ENCODE data around the gene ITPR1. TPM values are rescaled to one million over a fixed set of nuclear protein-coding genes. Genes with fewer than 3 reads are reported as not detected.

ITPR1 gene
- total RNA-seq, 2 experiments from 2014 or later = 74.3 to 76.2 TPM

DNA sequence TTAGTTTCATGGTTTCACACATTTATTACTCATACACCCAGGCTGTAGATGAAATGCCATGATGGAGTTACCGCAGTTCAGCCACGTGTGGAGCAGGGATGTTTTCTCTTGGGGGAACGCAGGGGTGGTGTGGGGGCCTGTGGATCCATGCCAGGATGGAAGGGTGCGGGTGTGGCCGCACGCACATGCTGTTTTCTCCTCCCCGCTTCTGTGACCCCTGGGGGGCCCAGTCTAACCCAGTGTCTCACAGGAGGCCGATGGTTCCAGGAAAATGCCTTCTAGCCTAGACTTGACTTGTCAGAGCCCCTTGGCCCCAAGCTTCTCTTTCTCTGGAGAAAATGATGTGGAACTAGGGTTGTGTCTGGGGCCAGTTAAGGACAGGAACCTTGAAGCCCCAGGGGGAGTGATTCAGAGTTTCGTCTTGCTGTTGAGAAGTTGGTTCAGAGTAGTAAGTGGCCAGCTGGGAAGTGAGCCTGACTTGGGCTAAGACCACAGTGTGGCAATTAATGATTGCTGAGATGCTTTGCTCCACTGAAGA, 245.7 kb downstream of the ITPR1 start:
- peak overlapping the region; percentile 28 for H3K4me3 Mint-ChIP-seq
- no peak for ATAC-seq (ENCODE audit: low read depth)

DNA sequence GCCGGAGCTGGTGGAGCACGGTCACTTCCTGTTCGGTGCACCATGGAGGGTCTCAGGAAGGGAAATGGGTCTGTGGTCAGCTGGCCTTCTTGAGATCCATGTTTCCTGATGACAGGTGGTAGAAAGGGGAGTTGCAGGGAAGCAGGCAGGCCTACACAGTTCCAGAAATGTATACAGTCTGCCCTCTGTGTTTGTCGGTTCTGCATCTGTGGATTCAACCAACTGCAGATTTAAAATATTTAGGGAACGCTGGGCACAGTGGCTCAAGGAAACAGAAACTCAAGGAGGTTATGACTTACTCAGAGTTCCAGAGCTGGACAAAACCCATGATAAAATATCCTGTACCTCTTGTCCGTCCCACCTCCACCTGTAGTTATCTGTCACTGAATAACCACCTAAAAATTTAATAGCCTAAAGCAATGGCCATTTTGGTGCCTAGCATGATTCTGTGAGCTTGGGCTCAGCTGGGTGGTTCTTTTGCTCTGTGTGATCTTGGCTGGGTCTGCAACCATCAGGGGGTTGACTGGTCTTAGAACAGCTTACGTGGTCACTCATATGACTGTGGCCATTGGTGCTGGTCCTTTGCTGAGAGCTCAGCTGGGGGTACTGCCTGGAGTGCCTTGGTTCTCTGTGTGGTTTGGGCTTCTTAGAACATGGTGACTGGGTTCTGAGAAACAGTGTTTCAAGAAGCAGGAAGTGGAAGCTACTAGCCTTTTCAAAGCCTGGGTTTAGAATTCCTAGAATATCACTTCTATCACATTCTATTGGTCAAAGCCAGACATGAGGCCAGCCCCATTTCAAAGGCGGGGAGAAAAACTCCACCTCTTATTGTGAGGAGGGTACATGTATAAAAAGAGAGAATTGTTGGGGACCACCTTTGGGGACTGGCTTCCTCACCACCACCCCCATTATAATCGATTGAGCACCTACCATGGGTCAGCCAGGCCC, 246.4 kb downstream of the ITPR1 start:
- Mint-ChIP-seq H3K9me3 (peaks cover 12% of the 10 kb centered on the region), H3K4me1 (peaks cover 74% of the 10 kb centered on the region), H3K4me3 (peak overlapping the region; percentile 74), H3K27me3 (no peaks in the 10 kb centered on the region), H3K36me3 (peaks cover 78% of the 10 kb centered on the region), H3K27ac (peak overlapping the region; percentile 97)
- peak; percentile 66 for DNase-seq
- POLR2A ChIA-PET = interaction anchor here (0.6 to 5.1 kb wide), 21 partner anchors 9 to 343 kb away, joined by 3 to 52 read pairs (median 5); partner anchors contain the start of gene BHLHE40
- ATAC-seq (ENCODE audit: low read depth) = peak; percentile 81

More for the DNA sequence above, 245.7 kb downstream of the ITPR1 start:
- DNase-seq = no peak
- Mint-ChIP-seq H3K4me1 (peaks cover 80% of the 10 kb centered on the region), H3K27ac (peak overlapping the region; percentile 97), H3K9me3 (peaks cover 12% of the 10 kb centered on the region), H3K36me3 (peaks cover 78% of the 10 kb centered on the region), H3K27me3 (no peaks in the 10 kb centered on the region)
- POLR2A ChIA-PET = interaction anchor here (0.6 to 5.1 kb wide), 14 partner anchors 10 to 288 kb away, joined by 3 to 52 read pairs (median 6); partner anchors contain the start of gene BHLHE40

DNA sequence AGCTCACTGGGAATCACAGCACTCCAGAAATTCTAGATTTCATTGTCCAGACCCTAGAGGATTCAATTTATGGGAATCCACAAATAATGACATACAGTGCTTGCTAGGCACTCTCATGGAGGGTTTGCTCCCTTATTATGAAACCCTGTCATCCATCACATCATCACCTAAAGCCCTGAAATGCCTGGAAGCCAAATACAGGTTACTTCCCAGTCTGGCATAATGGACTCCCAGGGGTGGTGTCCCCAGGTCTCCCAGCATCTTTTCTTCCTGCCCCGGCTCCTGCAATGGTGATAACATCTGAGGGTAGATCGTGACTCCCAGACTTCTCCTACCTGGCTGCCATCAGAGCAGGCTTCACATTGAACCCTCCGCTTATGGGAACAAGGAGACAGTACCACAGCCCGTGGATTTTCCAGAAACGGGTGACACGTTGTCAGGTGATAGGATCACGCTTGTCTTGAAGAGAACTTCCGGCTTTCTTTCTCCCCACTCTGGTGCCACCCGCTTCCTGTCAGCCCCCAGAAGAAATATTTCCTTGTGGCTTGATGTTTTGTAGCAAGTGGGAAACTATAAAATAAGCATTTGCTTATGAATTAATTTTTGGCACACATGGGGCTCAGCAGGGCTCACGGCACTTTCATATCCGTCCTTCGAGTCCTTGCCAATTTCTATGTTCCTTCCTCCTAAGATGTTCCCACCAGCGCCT, 247.4 kb downstream of the ITPR1 start:
- DNase-seq = no peak
- peaks cover 12% of the 10 kb centered on the region for H3K9me3 Mint-ChIP-seq
- peaks cover 76% of the 10 kb centered on the region for H3K36me3 Mint-ChIP-seq
- H3K27ac Mint-ChIP-seq = peak overlapping the region; percentile 97
- H3K27me3 Mint-ChIP-seq = no peaks in the 10 kb centered on the region
- ATAC-seq (ENCODE audit: low read depth) = peak; percentile 10
- H3K4me3 Mint-ChIP-seq = peak overlapping the region; percentile 74
- POLR2A ChIA-PET = interaction anchor here (0.8 to 5.1 kb wide), 14 partner anchors 8 to 342 kb away, joined by 3 to 52 read pairs (median 7); partner anchors contain the start of gene BHLHE40
- peaks cover 69% of the 10 kb centered on the region for H3K4me1 Mint-ChIP-seq

DNA sequence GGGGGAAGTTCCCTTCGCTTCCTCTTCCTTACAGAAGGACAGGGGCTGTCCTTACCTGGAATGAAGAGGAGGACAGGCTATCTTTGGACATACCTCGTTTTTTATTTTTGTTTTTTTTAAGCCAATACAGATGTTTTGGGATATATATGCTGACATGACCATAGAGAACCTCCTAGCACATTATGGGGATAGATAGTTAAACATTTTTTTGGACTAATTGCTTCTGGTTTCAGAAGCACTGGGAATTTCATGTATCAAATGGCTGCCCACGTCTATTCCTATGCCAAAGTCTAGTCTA, 247.9 kb downstream of the ITPR1 start:
- POLR2A ChIA-PET = interaction anchor here (0.9 kb wide), 1 partner anchor 85 kb away, joined by 4 read pairs; no protein-coding TSS in a partner anchor
- H3K27ac Mint-ChIP-seq = peak overlapping the region; percentile 97
- no peaks in the 10 kb centered on the region for H3K27me3 Mint-ChIP-seq
- H3K9me3 Mint-ChIP-seq = peaks cover 12% of the 10 kb centered on the region
- H3K36me3 Mint-ChIP-seq = peaks cover 78% of the 10 kb centered on the region
- H3K4me1 Mint-ChIP-seq = peaks cover 69% of the 10 kb centered on the region
- no peak for ATAC-seq (ENCODE audit: low read depth)
- peak overlapping the region; percentile 74 for H3K4me3 Mint-ChIP-seq
- DNase-seq = no peak

DNA sequence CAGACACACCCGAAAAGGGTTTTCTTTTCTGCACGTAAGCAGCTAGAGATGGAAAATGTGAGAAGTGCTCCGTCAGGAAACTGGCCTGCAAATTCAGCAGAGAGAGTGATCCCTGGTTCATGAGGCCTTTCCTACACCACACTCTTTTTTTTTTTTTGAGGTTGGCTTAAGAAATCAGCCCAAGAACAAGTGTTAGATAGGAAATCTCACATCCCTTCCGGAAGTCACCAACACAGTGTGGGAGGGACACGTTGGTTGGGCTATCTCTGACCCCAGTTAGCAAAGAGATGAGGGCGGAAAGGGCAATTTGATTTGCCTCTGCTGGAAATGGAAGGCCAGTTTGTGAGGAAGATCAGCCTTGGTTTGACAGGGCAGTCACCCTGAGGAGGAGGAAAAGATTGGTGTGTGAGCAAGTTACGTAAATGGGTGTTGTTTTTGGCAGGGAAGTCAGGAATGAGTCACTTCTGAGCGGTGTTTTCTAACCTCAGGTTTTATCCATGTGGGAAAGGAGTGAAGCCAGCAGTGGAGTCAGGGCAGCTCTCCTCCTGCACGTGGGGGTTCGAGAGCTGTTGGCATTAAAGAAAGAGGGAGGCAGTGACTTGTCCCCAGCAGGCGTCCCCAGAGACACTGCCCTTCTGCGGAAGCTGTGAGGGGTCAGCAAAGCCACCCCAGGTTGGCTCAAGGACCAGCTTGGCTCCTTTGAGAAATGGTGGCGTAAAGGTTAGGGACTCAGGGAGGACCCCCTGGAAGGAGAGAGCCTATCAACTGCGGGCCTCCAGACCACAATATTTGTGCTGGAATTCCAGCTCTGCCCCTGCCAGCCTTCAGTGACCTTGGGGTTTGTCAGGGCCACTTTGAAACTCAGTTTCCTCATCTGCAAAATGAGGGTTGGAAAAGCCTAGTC, 248.5 kb downstream of the ITPR1 start:
- H3K4me3 Mint-ChIP-seq = peak overlapping the region; percentile 74
- H3K27ac Mint-ChIP-seq = peak overlapping the region; percentile 97
- POLR2A ChIA-PET = interaction anchor here (0.9 kb wide), 1 partner anchor 84 kb away, joined by 4 read pairs; no protein-coding TSS in a partner anchor
- H3K9me3 Mint-ChIP-seq = peaks cover 9% of the 10 kb centered on the region
- peaks cover 63% of the 10 kb centered on the region for H3K4me1 Mint-ChIP-seq
- ATAC-seq (ENCODE audit: low read depth) (no peak), DNase-seq (no peak)
- H3K27me3 Mint-ChIP-seq = no peaks in the 10 kb centered on the region
- peaks cover 78% of the 10 kb centered on the region for H3K36me3 Mint-ChIP-seq

DNA sequence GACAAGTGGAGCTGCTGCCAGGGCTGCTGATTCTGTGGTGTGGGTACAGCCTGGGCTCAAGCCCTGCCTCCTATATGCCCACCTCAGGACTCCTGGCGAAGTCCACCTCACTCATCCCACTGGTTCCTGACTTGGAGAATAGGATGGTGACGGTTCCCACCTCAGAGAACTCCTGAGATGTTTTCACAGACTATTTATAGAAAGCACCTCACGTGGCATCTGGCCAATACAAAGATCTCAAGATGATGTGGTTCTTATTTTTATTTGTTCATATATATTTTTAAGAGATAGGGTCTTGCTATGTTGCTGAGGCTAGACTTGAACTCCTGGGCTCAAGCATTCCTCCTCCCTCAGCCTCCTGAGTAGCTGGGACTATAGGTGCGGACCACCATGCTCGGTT, 249.2 kb downstream of the ITPR1 start:
- DNase-seq = no peak
- Mint-ChIP-seq H3K9me3 (peaks cover 9% of the 10 kb centered on the region), H3K36me3 (peaks cover 78% of the 10 kb centered on the region), H3K27me3 (no peaks in the 10 kb centered on the region), H3K4me1 (peaks cover 58% of the 10 kb centered on the region), H3K4me3 (no peak overlapping the region), H3K27ac (no peak overlapping the region)
- no peak for ATAC-seq (ENCODE audit: low read depth)
- POLR2A ChIA-PET = no interaction called here

DNA sequence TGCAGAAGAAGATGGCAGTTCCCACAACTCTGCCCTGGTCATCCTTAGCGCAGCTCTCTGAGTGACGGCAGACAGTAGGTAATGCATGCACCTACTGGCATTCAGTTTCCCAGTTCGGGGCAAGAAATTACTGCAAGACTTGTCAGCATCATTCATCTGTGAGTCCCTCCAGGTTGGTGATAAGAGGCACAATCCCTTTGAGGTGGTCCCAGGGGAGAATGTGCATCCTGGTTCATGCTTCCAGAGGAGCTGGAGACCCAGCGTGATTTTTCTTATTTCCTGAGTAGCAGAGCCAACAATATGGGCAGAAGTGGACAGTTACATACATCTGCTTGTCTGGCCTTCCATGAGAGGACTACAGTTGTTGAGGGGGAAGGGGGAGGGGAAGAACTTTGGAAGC, 250.2 kb downstream of the ITPR1 start:
- H3K27me3 Mint-ChIP-seq = no peaks in the 10 kb centered on the region
- H3K9me3 Mint-ChIP-seq = peaks cover 7% of the 10 kb centered on the region
- ATAC-seq (ENCODE audit: low read depth) (no peak), DNase-seq (no peak)
- no peak overlapping the region for H3K4me3 Mint-ChIP-seq
- POLR2A ChIA-PET = no interaction called here
- peaks cover 49% of the 10 kb centered on the region for H3K4me1 Mint-ChIP-seq
- peaks cover 78% of the 10 kb centered on the region for H3K36me3 Mint-ChIP-seq
- no peak overlapping the region for H3K27ac Mint-ChIP-seq

DNA sequence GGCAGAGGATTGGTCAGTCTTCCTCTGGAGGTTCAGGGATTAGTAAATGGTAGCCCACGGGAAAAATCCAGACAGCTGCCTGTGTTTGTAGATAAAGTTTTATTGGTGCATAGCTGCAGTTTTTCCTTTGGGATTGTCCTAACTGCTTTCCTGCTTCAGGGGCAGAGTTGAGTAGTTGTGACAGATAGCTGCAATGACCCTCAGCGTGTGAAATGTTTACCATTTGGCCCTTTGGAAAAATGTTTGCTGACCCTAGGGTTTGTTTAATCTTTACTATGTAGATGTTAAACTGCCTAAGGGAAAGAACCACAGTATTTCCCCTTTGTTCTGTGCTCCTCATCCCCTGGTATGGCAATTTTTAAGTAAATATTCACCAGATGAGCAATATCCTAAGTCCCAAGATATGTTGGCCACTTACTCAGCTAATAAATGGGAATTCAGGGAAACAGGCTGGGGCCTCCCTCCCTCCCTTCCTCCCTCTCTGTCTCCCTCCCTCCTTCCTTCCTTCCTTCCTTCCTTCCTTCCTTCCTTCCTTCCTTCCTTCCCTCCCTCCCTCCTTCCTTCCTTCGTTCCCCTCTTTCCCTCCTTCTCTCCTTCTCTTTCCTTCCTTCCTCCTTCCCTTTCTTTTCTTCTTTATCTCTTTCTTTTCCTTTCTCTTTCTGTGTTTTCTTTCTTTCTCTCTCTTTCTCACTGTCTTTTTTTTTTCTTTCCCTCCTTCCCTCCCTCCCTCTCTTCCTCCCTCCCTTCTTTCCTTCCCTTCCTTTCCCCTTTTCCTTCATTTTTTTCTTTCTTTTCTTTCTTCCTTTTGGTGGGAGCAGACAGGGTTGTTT, 251.5 kb downstream of the ITPR1 start:
- ATAC-seq (ENCODE audit: low read depth) (no peak), DNase-seq (no peak)
- POLR2A ChIA-PET = interaction anchor here (0.9 kb wide), 1 partner anchor 10 kb away, joined by 3 read pairs; no protein-coding TSS in a partner anchor
- Mint-ChIP-seq H3K27ac (peak overlapping the region; percentile 57), H3K4me1 (peaks cover 48% of the 10 kb centered on the region), H3K36me3 (peaks cover 79% of the 10 kb centered on the region), H3K4me3 (no peak overlapping the region), H3K27me3 (no peaks in the 10 kb centered on the region), H3K9me3 (peaks cover 11% of the 10 kb centered on the region)

DNA sequence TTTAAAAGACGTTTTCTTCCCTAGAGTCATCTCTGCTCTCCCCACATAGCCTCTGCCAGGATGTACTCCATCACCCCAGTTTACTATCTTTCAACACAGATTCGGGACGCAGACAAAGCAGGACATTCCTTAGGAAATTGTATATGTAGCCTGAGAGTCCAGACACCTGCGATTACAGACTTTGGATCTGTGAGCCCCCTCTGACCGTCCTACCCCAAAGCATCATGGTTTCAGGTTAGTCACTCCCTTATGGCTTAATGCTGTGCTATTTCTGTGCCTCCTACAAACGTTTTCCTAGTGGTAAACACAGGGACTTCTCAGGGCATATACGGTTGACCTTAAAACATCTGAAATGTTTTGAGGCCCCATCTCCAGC, 252.1 kb downstream of the ITPR1 start:
- no peak overlapping the region for H3K4me3 Mint-ChIP-seq
- peaks cover 10% of the 10 kb centered on the region for H3K9me3 Mint-ChIP-seq
- no peaks in the 10 kb centered on the region for H3K27me3 Mint-ChIP-seq
- DNase-seq (no peak), ATAC-seq (ENCODE audit: low read depth) (no peak)
- POLR2A ChIA-PET = no interaction called here
- peaks cover 82% of the 10 kb centered on the region for H3K36me3 Mint-ChIP-seq
- H3K4me1 Mint-ChIP-seq = peaks cover 42% of the 10 kb centered on the region
- H3K27ac Mint-ChIP-seq = peak overlapping the region; percentile 57

DNA sequence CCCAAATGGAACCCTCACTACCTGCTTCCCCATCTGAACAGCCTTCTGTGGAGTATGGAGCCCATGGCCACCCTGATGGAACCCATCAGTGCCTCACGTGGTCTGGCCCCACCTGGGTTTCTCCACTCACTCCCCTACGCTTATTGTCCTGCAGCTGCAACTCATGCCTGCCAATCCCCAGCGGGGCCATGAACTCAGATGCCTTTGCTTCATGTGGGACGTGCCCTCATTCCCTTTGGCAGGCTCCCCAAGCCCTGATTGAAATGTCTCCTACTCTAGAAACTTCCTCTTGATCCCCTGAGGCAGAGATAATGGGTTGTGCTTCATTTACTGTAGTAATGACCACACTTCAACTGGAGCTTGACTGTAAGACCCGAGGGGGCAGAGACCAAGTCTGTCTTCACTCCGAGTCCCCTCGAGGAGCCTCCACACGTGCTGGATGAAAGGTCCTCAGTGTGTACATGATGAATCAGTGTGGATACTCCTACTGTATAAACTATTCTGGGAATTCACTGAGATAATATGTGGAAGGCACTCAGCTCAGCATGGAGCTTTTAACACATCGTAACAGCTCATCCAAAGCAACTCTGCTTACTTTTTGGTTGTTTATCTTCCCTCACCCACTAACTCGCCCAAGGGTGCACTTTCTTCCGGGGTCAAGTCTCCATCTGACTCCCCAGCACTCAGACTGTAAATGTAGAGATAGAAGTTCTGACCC, 253.3 kb downstream of the ITPR1 start:
- H3K36me3 Mint-ChIP-seq = peaks cover 79% of the 10 kb centered on the region
- no peak overlapping the region for H3K27ac Mint-ChIP-seq
- POLR2A ChIA-PET = no interaction called here
- no peak for ATAC-seq (ENCODE audit: low read depth)
- no peak overlapping the region for H3K4me3 Mint-ChIP-seq
- peaks cover 39% of the 10 kb centered on the region for H3K4me1 Mint-ChIP-seq
- peaks cover 10% of the 10 kb centered on the region for H3K9me3 Mint-ChIP-seq
- H3K27me3 Mint-ChIP-seq = no peaks in the 10 kb centered on the region
- DNase-seq = no peak

DNA sequence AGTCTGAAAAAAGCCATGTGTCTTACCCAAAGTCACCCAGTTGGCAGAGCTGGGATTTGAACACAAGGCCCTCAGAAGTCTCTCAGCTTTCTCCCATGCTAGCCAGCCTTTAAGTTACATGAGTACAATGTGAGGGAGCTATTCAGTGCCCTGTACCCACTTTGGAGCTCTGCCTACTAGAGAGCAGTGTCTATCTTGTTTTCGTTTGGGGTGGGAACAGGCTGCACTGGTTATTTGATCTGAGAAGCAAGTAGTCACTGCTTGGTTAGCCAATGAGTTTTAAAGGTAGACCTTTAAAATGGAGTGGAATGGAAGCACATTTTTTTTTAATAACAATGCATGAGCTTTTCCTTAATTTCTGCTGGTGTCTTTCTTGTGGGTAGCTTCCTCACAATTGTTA, 255.0 kb downstream of the ITPR1 start:
- ATAC-seq (ENCODE audit: low read depth) (no peak), DNase-seq (no peak)
- H3K27me3 Mint-ChIP-seq = no peaks in the 10 kb centered on the region
- POLR2A ChIA-PET = interaction anchor here (1.3 to 1.8 kb wide), 2 partner anchors 8 to 13 kb away, joined by 3 to 6 read pairs; no protein-coding TSS in a partner anchor
- H3K36me3 Mint-ChIP-seq = peaks cover 75% of the 10 kb centered on the region
- no peak overlapping the region for H3K4me3 Mint-ChIP-seq
- H3K27ac Mint-ChIP-seq = no peak overlapping the region
- H3K4me1 Mint-ChIP-seq = peaks cover 39% of the 10 kb centered on the region
- peaks cover 6% of the 10 kb centered on the region for H3K9me3 Mint-ChIP-seq

All from activated naive CD8-positive, alpha-beta T cell treated with anti-CD3 and anti-CD28 coated beads, Interleukin-2, amount 10 ng/mL, durations not matched to agents 7 days and 5 days (primary cell).